ENCODE measurements around the gene SUCLG2. TPM values are rescaled to one million over a fixed set of nuclear protein-coding genes. Genes with fewer than 3 reads are reported as not detected.

SUCLG2 gene
- total and polyA plus RNA-seq, 2 of the 4 experiments (the other 2 are of a cell fraction) = 26.8 to 34.6 TPM

DNA sequence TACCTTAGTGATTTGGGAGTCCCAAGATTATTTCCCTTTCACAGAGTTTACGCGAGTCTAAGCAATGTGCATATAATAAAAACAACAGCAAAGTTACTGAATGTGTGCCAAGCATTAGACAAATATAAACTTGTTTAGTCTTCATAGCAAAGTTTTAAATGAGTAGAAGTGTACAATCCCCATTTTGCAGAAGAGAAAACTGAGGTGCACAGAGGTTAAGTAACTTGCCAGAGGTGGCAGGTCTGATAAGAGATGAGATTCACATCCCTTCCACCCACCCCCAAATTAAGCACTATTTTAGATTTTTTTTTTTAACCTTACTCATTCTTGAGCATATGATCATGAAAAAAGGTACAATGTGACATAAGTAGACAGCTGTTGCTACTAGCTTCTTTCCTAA is 2.2 kb upstream of the SUCLG2 start:
- no peak overlapping the region for H3K4ac ChIP-seq (ENCODE audit: low read depth, low read length)
- no peaks in the 10 kb centered on the region for H3K27me3 ChIP-seq (ENCODE audit: control insufficient read depth, insufficient read depth, low read length)
- no peak overlapping the region for H4K8ac ChIP-seq (ENCODE audit: low read depth in 2 of 2, low read length in 2 of 2)
- TF ChIP-seq BHLHE40 (IDR thresholded peaks at IDR 0.05; ENCODE audit: low read depth, low read length) = no peak
- TF ChIP-seq, protein P1, sequence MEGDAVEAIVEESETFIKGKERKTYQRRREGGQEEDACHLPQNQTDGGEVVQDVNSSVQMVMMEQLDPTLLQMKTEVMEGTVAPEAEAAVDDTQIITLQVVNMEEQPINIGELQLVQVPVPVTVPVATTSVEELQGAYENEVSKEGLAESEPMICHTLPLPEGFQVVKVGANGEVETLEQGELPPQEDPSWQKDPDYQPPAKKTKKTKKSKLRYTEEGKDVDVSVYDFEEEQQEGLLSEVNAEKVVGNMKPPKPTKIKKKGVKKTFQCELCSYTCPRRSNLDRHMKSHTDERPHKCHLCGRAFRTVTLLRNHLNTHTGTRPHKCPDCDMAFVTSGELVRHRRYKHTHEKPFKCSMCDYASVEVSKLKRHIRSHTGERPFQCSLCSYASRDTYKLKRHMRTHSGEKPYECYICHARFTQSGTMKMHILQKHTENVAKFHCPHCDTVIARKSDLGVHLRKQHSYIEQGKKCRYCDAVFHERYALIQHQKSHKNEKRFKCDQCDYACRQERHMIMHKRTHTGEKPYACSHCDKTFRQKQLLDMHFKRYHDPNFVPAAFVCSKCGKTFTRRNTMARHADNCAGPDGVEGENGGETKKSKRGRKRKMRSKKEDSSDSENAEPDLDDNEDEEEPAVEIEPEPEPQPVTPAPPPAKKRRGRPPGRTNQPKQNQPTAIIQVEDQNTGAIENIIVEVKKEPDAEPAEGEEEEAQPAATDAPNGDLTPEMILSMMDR (conservative IDR thresholded peaks at IDR 0.05; ENCODE audit: low read depth, low read length) = no peak
- TF ChIP-seq SMC3 (IDR thresholded peaks at IDR 0.05; ENCODE audit: low read depth, low read length) = no peak
- TF ChIP-seq MAZ (IDR thresholded peaks at IDR 0.05; ENCODE audit: borderline replicate concordance, low read depth, low read length) = no peak
- no peak for TF ChIP-seq CHD1 (IDR thresholded peaks at IDR 0.05; ENCODE audit: low read depth, low read length)
- no peak for TF ChIP-seq POLR2A (IDR thresholded peaks at IDR 0.05; ENCODE audit: low read depth, low read length)
- TF ChIP-seq, protein P2, sequence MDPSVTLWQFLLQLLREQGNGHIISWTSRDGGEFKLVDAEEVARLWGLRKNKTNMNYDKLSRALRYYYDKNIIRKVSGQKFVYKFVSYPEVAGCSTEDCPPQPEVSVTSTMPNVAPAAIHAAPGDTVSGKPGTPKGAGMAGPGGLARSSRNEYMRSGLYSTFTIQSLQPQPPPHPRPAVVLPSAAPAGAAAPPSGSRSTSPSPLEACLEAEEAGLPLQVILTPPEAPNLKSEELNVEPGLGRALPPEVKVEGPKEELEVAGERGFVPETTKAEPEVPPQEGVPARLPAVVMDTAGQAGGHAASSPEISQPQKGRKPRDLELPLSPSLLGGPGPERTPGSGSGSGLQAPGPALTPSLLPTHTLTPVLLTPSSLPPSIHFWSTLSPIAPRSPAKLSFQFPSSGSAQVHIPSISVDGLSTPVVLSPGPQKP (IDR thresholded peaks at IDR 0.05; ENCODE audit: borderline replicate concordance, low read depth, low read length) = no peak
- no peak for TF ChIP-seq RFX5 (IDR thresholded peaks at IDR 0.05; ENCODE audit: low read depth, low read length)
- no peak for TF ChIP-seq RCOR1 (IDR thresholded peaks at IDR 0.05; ENCODE audit: insufficient replicate concordance, low read length)
- no peak for TF ChIP-seq NFE2L2 (IDR thresholded peaks at IDR 0.05; ENCODE audit: low read depth, low read length)
- TF ChIP-seq MAFK (IDR thresholded peaks at IDR 0.05; ENCODE audit: low read depth, low read length) = no peak
- no peak for TF ChIP-seq MXI1 (IDR thresholded peaks at IDR 0.05; ENCODE audit: borderline replicate concordance, low read depth, low read length)
- no peak for TF ChIP-seq RAD21 (IDR thresholded peaks at IDR 0.05; ENCODE audit: low read length)
- TF ChIP-seq, protein P3, sequence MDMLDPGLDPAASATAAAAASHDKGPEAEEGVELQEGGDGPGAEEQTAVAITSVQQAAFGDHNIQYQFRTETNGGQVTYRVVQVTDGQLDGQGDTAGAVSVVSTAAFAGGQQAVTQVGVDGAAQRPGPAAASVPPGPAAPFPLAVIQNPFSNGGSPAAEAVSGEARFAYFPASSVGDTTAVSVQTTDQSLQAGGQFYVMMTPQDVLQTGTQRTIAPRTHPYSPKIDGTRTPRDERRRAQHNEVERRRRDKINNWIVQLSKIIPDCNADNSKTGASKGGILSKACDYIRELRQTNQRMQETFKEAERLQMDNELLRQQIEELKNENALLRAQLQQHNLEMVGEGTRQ (IDR thresholded peaks at IDR 0.05; ENCODE audit: low read depth, low read length) = no peak
- TF ChIP-seq CEBPB (IDR thresholded peaks at IDR 0.05; ENCODE audit: low read depth, low read length) = no peak
- TF ChIP-seq FOS (IDR thresholded peaks at IDR 0.05; ENCODE audit: low read depth, low read length) = no peak
- DNase-seq (no peak), ATAC-seq (ENCODE audit: low read depth) (no peak)
- POLR2A ChIA-PET (ENCODE audit: unreplicated experiment) = no interaction called here
- H4K5ac ChIP-seq (ENCODE audit: low read depth, low read length) = no peak overlapping the region
- H3K4me2 ChIP-seq (ENCODE audit: low read depth, low read length) = no peak overlapping the region
- H3K4me3 ChIP-seq (ENCODE audit: insufficient read depth, low read depth, low read length) = no peak overlapping the region
- no peak overlapping the region for H2AK5ac ChIP-seq (ENCODE audit: low read depth, low read length)
- no peak overlapping the region for H2BK120ac ChIP-seq (ENCODE audit: low read depth, low read length)
- no CpG with 5 or more reads among the region's 2 CpGs for WGBS, 2 experiments (ENCODE audit: extremely low coverage in 2 of 2, insufficient read length in 1 of 2)
- in situ Hi-C loops (cut with MboI; ENCODE audit: low sequenced_read_pairs) (no loop called here), intact Hi-C loops (cut with micrococcal nuclease) (no loop called here), dilution Hi-C loops (cut with HindIII; ENCODE audit: low sequenced_read_pairs, unreplicated experiment) (no loop called here)
- CTCF ChIA-PET = no interaction called here
- no peak overlapping the region for H2AK9ac ChIP-seq (replicated peaks; ENCODE audit: low read depth, low read length, poor library complexity)
- H2BK5ac ChIP-seq (ENCODE audit: low read depth, low read length, poor library complexity, severe bottlenecking) = no peak overlapping the region
- no peak overlapping the region for H3K14ac ChIP-seq (replicated peaks; ENCODE audit: low read depth, low read length)
- H3K27ac ChIP-seq (ENCODE audit: insufficient read depth, low read length) = no peak overlapping the region
- H2AFZ ChIP-seq (replicated peaks; ENCODE audit: low read length, poor library complexity) = no peak overlapping the region
- H3K9me1 ChIP-seq (ENCODE audit: insufficient read depth, low read length) = 0 out of 2 replicates have a peak, but pooled peaks cover 3% of the 10 kb centered on the region
- no peak overlapping the region for H4K91ac ChIP-seq (ENCODE audit: insufficient read depth, low read depth, low read length)
- no peak overlapping the region for H3K9ac ChIP-seq (ENCODE audit: low read depth, low read length)
- H3K36me3 ChIP-seq (ENCODE audit: control insufficient read depth, insufficient read depth, low read length) = no peaks in the 10 kb centered on the region
- H3K79me1 ChIP-seq (ENCODE audit: low read depth in 1 of 2, low read length in 2 of 2) = peaks cover 3 to 14% of the 10 kb centered on the region in 2 experiments
- H3K23ac ChIP-seq (ENCODE audit: low read depth, low read length) = no peak overlapping the region
- no peaks in the 10 kb centered on the region for H3K9me3 ChIP-seq (ENCODE audit: control insufficient read depth, insufficient read depth, low read length)
- no peak overlapping the region for H2BK20ac ChIP-seq (ENCODE audit: low read depth, low read length)
- H3K4me1 ChIP-seq (ENCODE audit: control insufficient read depth, insufficient read depth, low read length) = peaks cover 4% of the 10 kb centered on the region
- H3K18ac ChIP-seq (ENCODE audit: low read depth, low read length) = no peak overlapping the region
- no TSS peak for BruUV-seq (replicated peaks)
- no peak overlapping the region for H2BK15ac ChIP-seq (ENCODE audit: low read depth, low read length)
- no peaks in the 10 kb centered on the region; the same call in 1 of the 2 replicates for H4K20me1 ChIP-seq (ENCODE audit: insufficient read depth, low read length)
- no peak overlapping the region for H3K56ac ChIP-seq (ENCODE audit: extremely low read depth, insufficient read depth, low read length)

Measured in IMR-90 (cell line).